Common myeloid progenitor, CD34-positive (primary cell): ENCODE results near the gene RIPPLY3.

Experiments
- CTCF ChIA-PET: fragments of 350-600 bp; sonication (Branson Sonifier 250); formaldehyde crosslinking; loops from one replicate; lab custom pipeline; 2021; ENCODE audit warnings: antibody characterized with exemption; lab: Charles Lee
- POLR2A ChIA-PET: fragments of 350-600 bp; sonication (Branson Sonifier 250); formaldehyde crosslinking; loops from one replicate; lab custom pipeline; 2021; ENCODE audit warnings: antibody characterized with exemption; lab: Charles Lee
- DNase-seq, 3 donors: peaks; one replicate each; pipeline versions ENCODE4 v3.0.0 to v3.0.0-alpha.2; 2013
- H3K27ac ChIP-seq, 2 experiments: 1 replicate in 1 of 2; 2 replicates in 1 of 2; pipeline ENCODE4 v1.7.0; 2013; ENCODE audit warnings: inconsistent platforms in 2 of 2, low read length in 2 of 2, mild to moderate bottlenecking in 2 of 2, low read depth in 1 of 2, moderate library complexity in 1 of 2; ENCODE audit not compliant: severe bottlenecking in 2 of 2, insufficient read depth in 1 of 2, poor library complexity in 1 of 2
- H3K27me3 ChIP-seq, 5 experiments: replicated peaks in 2 of 5; 1 replicate in 3 of 5; 2 replicates in 2 of 5; pipeline versions ENCODE4 v1.6.1 to v1.7.0; 2013; ENCODE audit warnings: low read length in 4 of 5, mild to moderate bottlenecking in 2 of 5, moderate library complexity in 2 of 5, inconsistent platforms in 1 of 5; ENCODE audit not compliant: insufficient read depth in 5 of 5, control insufficient read depth in 4 of 5
- H3K36me3 ChIP-seq, 4 experiments: 1 replicate in 2 of 4; 2 replicates in 2 of 4; pipeline versions ENCODE4 v1.6.1 to v1.7.0; 2013; ENCODE audit warnings: low read length in 3 of 4, control low read depth in 1 of 4, mild to moderate bottlenecking in 1 of 4; ENCODE audit not compliant: control insufficient read depth in 4 of 4, insufficient read depth in 4 of 4
- H3K4me1 ChIP-seq, 4 experiments: 1 replicate in 3 of 4; 2 replicates in 1 of 4; pipeline versions ENCODE4 v1.6.1 to v1.7.1; 2013; ENCODE audit warnings: low read length in 3 of 4, mild to moderate bottlenecking in 3 of 4, control low read depth in 1 of 4, inconsistent platforms in 1 of 4, moderate library complexity in 1 of 4; ENCODE audit not compliant: control insufficient read depth in 4 of 4, insufficient read depth in 4 of 4; ENCODE audit errors: control extremely low read depth in 1 of 4
- H3K4me3 ChIP-seq, 7 experiments: 1 replicate in 4 of 7; 2 replicates in 3 of 7; pipeline versions ENCODE4 v1.5.1 to v1.7.0; 2013; ENCODE audit warnings: mild to moderate bottlenecking in 7 of 7, low read length in 6 of 7, moderate library complexity in 6 of 7, inconsistent platforms in 2 of 7, low read depth in 2 of 7, control low read depth in 1 of 7; ENCODE audit not compliant: insufficient read depth in 4 of 7, control insufficient read depth in 1 of 7; ENCODE audit errors: extremely low read depth in 1 of 7
- H3K9me3 ChIP-seq, 5 experiments: 1 replicate in 4 of 5; 2 replicates in 1 of 5; pipeline versions ENCODE4 v1.6.1 to v1.7.1; 2013; ENCODE audit warnings: low read length in 4 of 5, mild to moderate bottlenecking in 2 of 5, inconsistent platforms in 1 of 5, low read depth in 1 of 5, moderate library complexity in 1 of 5; ENCODE audit not compliant: control insufficient read depth in 4 of 5, insufficient read depth in 2 of 5; ENCODE audit errors: control extremely low read depth in 1 of 5
- WGBS: methylation state at CpG from one replicate; pipeline ENCODE4 v1.1.5; 2013; ENCODE audit not compliant: insufficient coverage; 5-methylcytosine and 5-hydroxymethylcytosine counted together

RIPPLY3 gene

GRCh38 chr21:37060296-37060695 lies 53.8 kb downstream of the RIPPLY3 start:
- H3K4me1 ChIP-seq, result peaks cover 0 to 16% (median 3%) of the 10 kb centered on the region in 4 experiments
- H3K4me3 ChIP-seq, result no peak overlapping the region
- peak in 2 of 3 donors; percentile 70 to 72 for DNase-seq
- CTCF ChIA-PET, result interaction anchor here (1.2 kb wide), 1 partner anchor 9 kb away, joined by 4 read pairs; no protein-coding TSS in a partner anchor
- POLR2A ChIA-PET, result no interaction called here
- H3K27me3 ChIP-seq, result no peaks in the 10 kb centered on the region
- 100% methylated on average over 1 of the region's 1 CpG for WGBS
- peaks cover 0 to 2% (median under 1%) of the 10 kb centered on the region in 4 experiments for H3K36me3 ChIP-seq
- peaks cover 0 to 6% (median 0%) of the 10 kb centered on the region in 5 experiments for H3K9me3 ChIP-seq
- H3K27ac ChIP-seq, result no peak overlapping the region

- no peak for DNase-seq
- 100% methylated on average over 4 of the region's 7 CpGs for WGBS
- Histone ChIP-seq H3K4me3 (no peak overlapping the region), H3K4me1 (peaks cover 0 to 16% (median 3%) of the 10 kb centered on the region in 4 experiments), H3K36me3 (peaks cover 0 to 12% (median 5%) of the 10 kb centered on the region in 4 experiments), H3K9me3 (peaks cover 0 to under 1% (median 0%) of the 10 kb centered on the region in 5 experiments), H3K27ac (no peak overlapping the region), H3K27me3 (no peaks in the 10 kb centered on the region)
- CTCF ChIA-PET, result no interaction called here
- POLR2A ChIA-PET, result interaction anchor here (0.7 kb wide), 1 partner anchor 10 kb away, joined by 3 read pairs; no protein-coding TSS in a partner anchor
Measured at GRCh38 chr21:37061926-37062592, 55.6 kb downstream of the RIPPLY3 start.

- WGBS, result 97% methylated on average over 6 of the region's 6 CpGs
- ChIA-PET CTCF (interaction anchor here (0.8 kb wide), 1 partner anchor 71 kb away, joined by 3 read pairs; no protein-coding TSS in a partner anchor), POLR2A (interaction anchor here (0.7 kb wide), 1 partner anchor 10 kb away, joined by 3 read pairs; no protein-coding TSS in a partner anchor)
- no peak overlapping the region for H3K27ac ChIP-seq
- no peak overlapping the region for H3K4me3 ChIP-seq
- peaks cover 0 to 15% (median 3%) of the 10 kb centered on the region in 4 experiments for H3K4me1 ChIP-seq
- H3K36me3 ChIP-seq, result peaks cover 0 to 12% (median 7%) of the 10 kb centered on the region in 4 experiments
- no peaks in the 10 kb centered on the region for H3K9me3 ChIP-seq
- no peak for DNase-seq
- no peaks in the 10 kb centered on the region for H3K27me3 ChIP-seq
Measured at GRCh38 chr21:37062593-37062935, 56.1 kb downstream of the RIPPLY3 start.

- Histone ChIP-seq H3K27ac (no peak overlapping the region), H3K4me3 (no peak overlapping the region), H3K9me3 (no peaks in the 10 kb centered on the region), H3K4me1 (peaks cover 0 to 6% (median 2%) of the 10 kb centered on the region in 4 experiments), H3K27me3 (no peaks in the 10 kb centered on the region), H3K36me3 (peaks cover under 1 to 13% (median 8%) of the 10 kb centered on the region in 4 experiments)
- 100% methylated on average over 1 of the region's 1 CpG for WGBS
- CTCF ChIA-PET, result interaction anchor here (0.8 kb wide), 1 partner anchor 72 kb away, joined by 3 read pairs; no protein-coding TSS in a partner anchor
- DNase-seq, result no peak
- POLR2A ChIA-PET, result no interaction called here
Measured at GRCh38 chr21:37063433-37063832, 56.9 kb downstream of the RIPPLY3 start.

GRCh38 chr21:37064841-37065240 lies 58.3 kb downstream of the RIPPLY3 start:
- no peak for DNase-seq
- Histone ChIP-seq H3K27ac (no peak overlapping the region), H3K27me3 (no peaks in the 10 kb centered on the region), H3K4me1 (peaks cover 0 to 4% (median 2%) of the 10 kb centered on the region in 4 experiments), H3K4me3 (no peak overlapping the region), H3K36me3 (peaks cover 4 to 19% (median 12%) of the 10 kb centered on the region in 4 experiments), H3K9me3 (peaks cover 0 to 2% (median 0%) of the 10 kb centered on the region in 5 experiments)
- CTCF ChIA-PET, result interaction anchor here (1.0 kb wide), 1 partner anchor 88 kb away, joined by 3 read pairs; no protein-coding TSS in a partner anchor
- POLR2A ChIA-PET, result no interaction called here

GRCh38 chr21:37065561-37066177 lies 59.2 kb downstream of the RIPPLY3 start:
- peaks cover 4 to 19% (median 12%) of the 10 kb centered on the region in 4 experiments for H3K36me3 ChIP-seq
- CTCF ChIA-PET, result interaction anchor here (1.0 kb wide), 1 partner anchor 89 kb away, joined by 3 read pairs; no protein-coding TSS in a partner anchor
- no peak overlapping the region for H3K27ac ChIP-seq
- no peak overlapping the region for H3K4me3 ChIP-seq
- peaks cover 0 to 2% (median 0%) of the 10 kb centered on the region in 5 experiments for H3K9me3 ChIP-seq
- no peaks in the 10 kb centered on the region for H3K27me3 ChIP-seq
- no peak for DNase-seq
- POLR2A ChIA-PET, result no interaction called here
- peaks cover 0 to 2% (median 0%) of the 10 kb centered on the region in 4 experiments for H3K4me1 ChIP-seq
- no CpG with 5 or more reads among the region's 9 CpGs for WGBS
